Measurements from ENCODE around the gene MRM2. TPM values are rescaled to one million over a fixed set of nuclear protein-coding genes. Genes with fewer than 3 reads are reported as not detected.

Gene MRM2
- total RNA-seq, 4 donors from 2014 or later, result 11.9 to 15.4 (median 13.3) TPM

GRCh38 chr7:2204446-2204845 is 37.6 kb downstream of the MRM2 start:
- TF ChIP-seq CTCF (IDR thresholded peaks at IDR 0.05), result no peak
- DNase-seq (ENCODE audit: low spot score) (no peak), ATAC-seq (ENCODE audit: low FRiP score) (no peak)

GRCh38 chr7:2203766-2204300 is 38.2 kb downstream of the MRM2 start:
- DNase-seq (ENCODE audit: low spot score) (no peak), ATAC-seq (ENCODE audit: low FRiP score) (peak; percentile 12)
- TF ChIP-seq CTCF (IDR thresholded peaks at IDR 0.05), result no peak

- DNase-seq (ENCODE audit: low spot score) (no peak), ATAC-seq (ENCODE audit: low FRiP score) (no peak)
- TF ChIP-seq CTCF (IDR thresholded peaks at IDR 0.05), result no peak
Measured at GRCh38 chr7:2202901-2203765, 38.9 kb downstream of the MRM2 start.

- no peak for TF ChIP-seq CTCF (IDR thresholded peaks at IDR 0.05)
- DNase-seq (ENCODE audit: low spot score) (no peak), ATAC-seq (ENCODE audit: low FRiP score) (no peak)
Measured at GRCh38 chr7:2202361-2202761, 39.6 kb downstream of the MRM2 start.

GRCh38 chr7:2201686-2202360 is 40.2 kb downstream of the MRM2 start:
- ATAC-seq (ENCODE audit: low FRiP score) (no peak), DNase-seq (ENCODE audit: low spot score) (no peak)
- TF ChIP-seq CTCF (IDR thresholded peaks at IDR 0.05), result no peak

GRCh38 chr7:2201128-2201527 is 40.9 kb downstream of the MRM2 start:
- DNase-seq (ENCODE audit: low spot score) (no peak), ATAC-seq (ENCODE audit: low FRiP score) (no peak)
- TF ChIP-seq CTCF (IDR thresholded peaks at IDR 0.05), result no peak
